ENCODE results near the gene SULF2. TPM values are rescaled to one million over a fixed set of nuclear protein-coding genes. Genes with fewer than 3 reads are reported as not detected.

The SULF2 gene
- total and polyA plus RNA-seq, 2 of the 13 experiments (the other 11 are each of a cell fraction or from before 2014, with no cell fraction given) = 7.2 to 50.9 TPM

DNA sequence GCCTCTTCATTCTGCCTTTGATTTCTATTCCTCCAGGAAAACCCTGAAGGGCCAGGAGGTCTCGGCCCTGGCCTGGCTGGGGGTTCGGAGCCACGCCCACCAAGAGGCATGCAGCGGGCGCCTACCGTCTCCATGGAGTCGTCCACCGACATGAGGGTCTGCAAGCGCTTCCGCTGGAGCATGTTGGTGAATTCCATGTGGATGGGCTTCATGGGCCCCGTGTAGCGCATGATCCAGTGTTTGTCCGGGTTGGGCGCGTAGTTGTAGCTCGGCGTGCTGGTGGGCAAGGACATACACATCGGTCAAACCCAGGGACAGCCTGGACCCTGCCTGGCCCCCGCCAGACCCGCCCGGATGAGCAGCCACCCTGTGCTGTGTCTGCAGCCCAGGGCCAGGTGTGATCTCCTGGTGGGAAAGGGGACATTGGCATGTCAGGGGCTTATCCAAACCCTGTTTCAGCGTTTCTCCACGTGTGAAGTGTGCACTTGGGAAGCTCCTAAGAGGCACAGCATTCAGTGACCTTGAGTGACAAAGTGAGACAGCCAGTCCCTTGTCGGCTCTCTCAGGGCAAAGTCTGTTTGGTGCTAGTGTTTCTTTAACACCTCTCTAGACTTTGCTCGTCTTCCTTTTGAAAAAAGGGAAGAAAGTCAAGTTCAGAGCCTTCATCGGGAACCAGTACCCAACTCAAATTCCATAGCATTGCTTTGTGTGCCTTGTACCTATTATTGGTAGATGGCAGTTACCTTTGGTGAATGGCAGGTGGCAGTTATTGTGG, 100.8 kb downstream of the SULF2 start (continued):
- peak; percentile 45 for TF ChIP-seq RARA (CRISPR knock-in tag; IDR thresholded peaks at IDR 0.05)
- no peak for TF ChIP-seq SSRP1 (CRISPR knock-in tag; IDR thresholded peaks at IDR 0.05)
- TF ChIP-seq AKNA (CRISPR knock-in tag; IDR thresholded peaks at IDR 0.05; ENCODE audit: borderline replicate concordance) = no peak

DNA sequence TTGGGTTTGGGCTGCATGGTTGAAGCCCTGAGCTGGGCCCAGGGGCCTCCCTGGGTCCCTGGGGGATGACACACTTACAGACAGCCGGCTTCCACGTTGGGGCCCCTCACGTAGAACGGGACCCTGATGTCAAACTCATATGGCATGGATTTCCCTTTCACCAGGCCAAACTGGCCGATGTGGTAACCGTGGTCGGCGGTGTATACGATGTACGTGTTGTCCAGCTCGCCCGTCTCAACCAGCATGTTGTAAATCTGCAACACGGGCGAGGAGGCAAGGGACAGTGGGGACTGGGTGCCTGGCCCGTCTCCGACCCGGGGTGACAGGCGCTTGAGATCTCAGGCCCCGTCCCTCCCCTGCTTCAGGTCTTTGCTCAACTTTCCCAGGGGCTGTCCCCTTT, 102.4 kb downstream of the SULF2 start:
- Histone ChIP-seq H3K4me1 (ENCODE audit: insufficient read depth, low read length) (peaks cover 33% of the 10 kb centered on the region), H3K79me2 (ENCODE audit: insufficient read depth, low read length) (no peaks in the 10 kb centered on the region), H3K27me3 (ENCODE audit: control insufficient read depth in 1 of 2, insufficient read depth in 2 of 2, low read length in 2 of 2) (no peaks in the 10 kb centered on the region), H3K36me3 (replicated peaks in 1 of 2; ENCODE audit: control insufficient read depth in 1 of 2, insufficient read depth in 2 of 2, low read length in 2 of 2) (no peaks in the 10 kb centered on the region), H2AFZ (ENCODE audit: low read length) (no peak overlapping the region), H3K4me2 (ENCODE audit: low read depth, low read length) (no peak overlapping the region), H3K9ac (ENCODE audit: insufficient read depth, low read depth, low read length) (no peak overlapping the region), H4K20me1 (ENCODE audit: insufficient read depth, low read length) (no peaks in the 10 kb centered on the region), H3K4me3 (replicated peaks in 1 of 3; ENCODE audit: insufficient read depth in 1 of 3, low read depth in 2 of 3, low read length in 3 of 3) (no peak overlapping the region), H3K27ac (ENCODE audit: extremely low read length, insufficient read depth, low read length) (no peak overlapping the region), H3K9me3 (ENCODE audit: low read length) (no peaks in the 10 kb centered on the region)
- no peak for FAIRE-seq
- BruUV-seq (replicated peaks) = no TSS peak
- intact Hi-C loops (cut with micrococcal nuclease; ENCODE audit: unreplicated experiment) (no loop called here), in situ Hi-C loops (cut with HindIII; ENCODE audit: extremely low pct_ligation_motif_present, low pct_unique_long_range_greater_than_20kb) (loop anchor here (5.0 kb wide), 2 partner anchors 99 to 939 kb away; no protein-coding TSS in a partner anchor)
- POLR2A ChIA-PET = no interaction called here
- no peak for ATAC-seq
- DNase-seq (ENCODE audit: low spot score) = no peak
- 94% methylated on average over 19 of the region's 19 CpGs for WGBS (ENCODE audit: low lambda C conversion rate)
- CTCF ChIA-PET (ENCODE audit: low intra/inter-chr PET ratio, low total read pairs) = no interaction called here
- TF ChIP-seq GABPA (IDR thresholded peaks at IDR 0.05; ENCODE audit: low read depth, low read length) (no peak), GABPA (CRISPR knock-in tag; IDR thresholded peaks at IDR 0.05; ENCODE audit: low read depth) (no peak), ZMAT5 (CRISPR knock-in tag; IDR thresholded peaks at IDR 0.05; ENCODE audit: borderline replicate concordance, low read depth) (no peak), MAZ (IDR thresholded peaks at IDR 0.05; ENCODE audit: borderline replicate concordance, low read depth, low read length) (no peak), MAZ (CRISPR knock-in tag; IDR thresholded peaks at IDR 0.05; ENCODE audit: low read depth) (no peak), ZNF891 (CRISPR knock-in tag; IDR thresholded peaks at IDR 0.05) (no peak), ZNF770 (CRISPR knock-in tag; IDR thresholded peaks at IDR 0.05) (no peak), MXI1 (IDR thresholded peaks at IDR 0.05; ENCODE audit: borderline replicate concordance, low read depth, low read length) (no peak), FOSL2 (CRISPR knock-in tag; IDR thresholded peaks at IDR 0.05) (no peak), ZNF235 (CRISPR knock-in tag; IDR thresholded peaks at IDR 0.05; ENCODE audit: borderline replicate concordance) (no peak), CBX5 (CRISPR knock-in tag; IDR thresholded peaks at IDR 0.05; ENCODE audit: borderline replicate concordance) (no peak), ZNF546 (CRISPR knock-in tag; conservative IDR thresholded peaks at IDR 0.05) (no peak), NR1H2 (CRISPR knock-in tag; IDR thresholded peaks at IDR 0.05; ENCODE audit: borderline replicate concordance, low read depth) (no peak)

Measured in HepG2 (cell line).